GM19193 (cell line): ENCODE results near the gene PIP5K1C.

Experiments used
- POLR2A ChIP-seq: IDR thresholded peaks from 4 replicates; pipeline ENCODE4 v1.6.1; 2011; ENCODE audit not compliant: insufficient read depth, insufficient read length; ENCODE audit errors: extremely low read depth

PIP5K1C gene

DNA sequence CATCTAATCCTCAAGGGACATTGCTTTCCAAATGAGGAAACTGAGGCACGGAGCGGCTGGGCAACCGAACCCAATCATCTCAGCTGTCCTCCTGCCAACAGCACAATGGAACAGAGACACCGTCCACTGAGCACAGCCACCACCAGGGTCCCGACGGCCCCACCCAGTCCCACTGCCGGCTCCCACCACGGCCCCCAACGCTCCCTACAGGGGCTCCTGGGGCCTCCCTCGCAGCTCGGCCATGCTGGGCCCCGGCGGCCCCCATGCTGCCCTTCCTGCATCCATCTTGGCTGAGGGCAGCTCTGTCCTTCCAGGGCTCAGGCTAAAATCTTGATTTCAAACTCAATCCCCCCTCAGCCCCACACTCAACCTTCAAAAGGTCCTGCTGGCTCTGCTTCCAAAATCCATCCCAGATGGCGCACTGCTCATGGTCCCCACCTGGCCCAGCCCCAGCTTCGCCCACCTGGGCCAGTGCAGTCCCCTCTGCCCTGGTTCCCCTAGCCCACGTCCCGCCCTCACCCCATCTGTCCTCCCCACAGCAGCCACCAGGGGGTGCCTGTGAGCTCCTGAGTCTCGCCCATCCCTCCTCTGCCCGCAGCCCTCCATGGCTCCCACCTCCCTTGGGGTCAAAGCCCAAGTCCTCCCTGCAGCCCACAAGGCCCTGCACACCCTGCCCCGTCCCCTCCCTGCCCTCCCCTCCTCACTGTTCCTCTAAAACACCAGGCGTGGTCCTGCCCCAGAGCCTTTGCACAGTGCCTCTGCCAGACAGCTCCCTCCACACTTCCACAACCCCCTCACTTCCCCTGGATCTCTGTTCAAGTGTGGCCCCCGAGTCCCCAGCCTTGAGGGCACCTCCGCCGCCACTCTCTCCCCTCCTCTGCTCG, 7.9 kb downstream of the PIP5K1C start:
- TF ChIP-seq POLR2A: no peak

DNA sequence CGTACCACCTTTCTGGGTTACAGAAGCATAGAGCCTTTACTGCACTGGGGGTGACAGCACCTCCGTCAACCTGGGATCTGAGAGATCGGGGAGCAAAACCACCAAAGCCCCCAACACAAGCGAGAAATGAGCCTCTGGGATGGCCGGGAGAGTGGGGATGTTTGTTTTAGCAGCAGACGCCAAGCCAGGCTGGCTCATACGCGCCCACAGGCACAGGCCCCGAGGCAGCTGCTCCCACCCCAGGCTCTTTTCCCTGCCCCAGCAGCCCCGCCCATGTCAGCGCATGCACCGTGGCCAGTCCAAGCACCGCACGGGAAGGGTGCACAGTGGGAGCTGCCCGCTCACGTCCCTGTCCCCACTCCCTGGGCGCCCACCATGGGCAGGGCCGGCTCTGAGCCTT, 8.5 kb downstream of the PIP5K1C start:
- no peak for TF ChIP-seq POLR2A

DNA sequence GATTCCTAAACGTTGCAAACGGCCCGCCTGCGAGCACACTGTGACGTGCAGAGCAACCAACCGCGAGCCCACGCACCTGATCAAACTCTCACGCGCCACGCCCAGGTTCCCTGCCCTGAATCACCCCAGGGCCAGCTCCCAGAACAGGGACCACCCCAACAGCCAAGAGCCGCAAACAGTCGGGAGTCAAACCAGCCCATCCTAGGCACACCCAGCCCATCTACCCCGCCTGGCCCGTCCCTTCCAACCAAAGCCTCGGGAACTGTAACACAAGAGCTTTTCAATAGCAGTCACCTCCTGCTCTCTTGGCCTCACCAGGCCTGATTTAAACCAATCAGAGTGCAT, 8.9 kb downstream of the PIP5K1C start:
- no peak for TF ChIP-seq POLR2A

DNA sequence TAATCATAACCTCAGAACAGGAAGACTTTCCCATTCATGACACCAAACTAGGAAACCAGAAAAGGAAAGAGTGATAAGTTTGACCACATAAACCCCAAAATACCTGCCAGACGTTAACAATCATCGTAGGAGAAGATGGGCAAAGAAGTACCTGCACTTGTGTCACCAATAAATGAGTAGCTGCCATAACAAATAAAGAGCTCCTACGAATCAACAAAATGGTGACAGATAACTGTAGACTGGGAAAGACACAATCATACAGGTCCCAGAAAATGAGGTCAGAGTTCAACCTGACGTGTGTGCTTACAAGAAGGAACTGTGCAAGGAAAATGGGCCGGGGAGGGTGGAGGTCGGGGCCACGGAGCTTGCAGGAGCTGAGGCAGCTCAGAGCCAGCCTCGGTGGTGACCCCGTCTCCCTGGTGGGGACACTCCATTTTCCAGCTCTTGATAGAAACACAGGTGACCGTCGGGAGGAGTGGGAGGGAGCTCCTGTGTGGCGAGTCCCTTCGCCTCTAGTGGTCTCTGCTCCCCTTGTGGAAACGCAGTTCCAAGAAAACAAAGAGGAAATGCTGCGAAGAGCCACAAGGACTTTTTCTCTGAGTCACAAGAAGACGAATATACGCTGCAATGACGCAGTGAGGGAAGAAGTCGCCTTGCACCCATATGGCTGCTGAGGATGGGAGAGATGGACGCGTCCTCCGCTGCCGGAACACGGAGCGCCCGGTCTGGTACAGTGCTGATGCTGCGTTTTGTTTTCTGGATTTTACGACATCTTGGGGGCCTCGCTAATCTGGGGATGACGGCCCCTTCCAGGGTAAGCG, 9.5 kb downstream of the PIP5K1C start:
- no peak for TF ChIP-seq POLR2A

DNA sequence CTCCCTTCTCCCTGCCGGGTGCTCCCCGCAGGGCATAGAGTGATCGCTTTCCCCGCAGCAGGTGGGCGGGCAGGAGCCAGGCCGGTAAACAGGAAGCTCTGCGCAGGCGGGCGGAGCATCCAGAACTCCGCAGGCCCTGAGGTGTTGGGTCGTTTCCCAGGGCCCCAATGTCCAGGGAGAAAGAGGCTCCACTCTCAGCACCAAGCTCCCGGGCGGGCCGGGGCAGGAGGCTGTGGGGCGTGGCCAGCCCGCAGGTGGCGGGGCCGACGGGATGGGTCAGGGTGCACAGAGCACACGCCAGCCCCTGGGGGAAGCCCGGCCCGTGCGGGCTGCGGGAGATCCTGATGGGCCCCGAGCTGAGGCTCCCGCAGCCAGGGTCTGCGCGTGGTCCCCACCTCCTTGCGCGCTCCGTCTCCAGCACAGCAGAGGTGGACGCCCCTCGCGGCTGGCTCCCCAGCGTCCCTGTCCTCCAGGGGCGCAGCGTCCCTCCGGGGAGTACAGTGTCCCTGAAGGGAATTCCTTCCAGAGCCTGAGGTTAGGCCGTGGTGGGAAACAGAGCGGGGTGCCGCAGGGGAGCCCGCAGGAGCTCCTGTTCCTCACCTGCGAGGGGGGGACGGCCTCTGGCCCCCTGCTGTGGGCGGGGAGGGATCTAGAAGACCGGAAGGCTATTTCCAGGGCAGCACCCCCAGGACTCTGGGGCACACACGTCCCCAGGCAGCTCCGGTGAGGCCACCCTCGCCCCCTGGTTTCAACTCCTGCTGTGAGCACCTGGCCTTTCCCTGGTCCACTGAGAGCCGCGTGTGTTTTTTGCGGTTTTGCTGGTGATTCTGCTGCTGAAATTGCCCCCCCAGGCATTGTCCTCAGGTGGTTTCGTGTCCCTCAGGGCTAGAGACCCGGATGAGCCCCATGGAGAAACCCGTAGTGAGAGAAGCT, 12.2 kb downstream of the PIP5K1C start:
- no peak for TF ChIP-seq POLR2A

DNA sequence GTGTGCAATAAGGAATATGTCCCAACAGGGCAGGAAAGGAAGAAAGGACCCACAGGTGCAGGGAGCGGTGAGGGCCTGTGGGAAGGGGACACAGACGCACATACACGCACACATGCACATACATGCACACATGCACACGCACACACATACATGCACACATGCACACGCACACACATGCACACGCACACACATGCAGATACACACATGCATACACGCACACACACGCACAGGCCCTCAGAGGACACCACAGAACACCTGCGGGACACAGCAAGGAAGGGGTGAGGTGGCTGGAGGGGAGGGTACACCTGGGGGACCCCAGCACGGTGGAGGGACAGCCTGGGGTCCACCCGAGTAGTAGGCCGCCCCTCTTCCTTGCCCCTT, 12.9 kb downstream of the PIP5K1C start:
- no peak for TF ChIP-seq POLR2A

DNA sequence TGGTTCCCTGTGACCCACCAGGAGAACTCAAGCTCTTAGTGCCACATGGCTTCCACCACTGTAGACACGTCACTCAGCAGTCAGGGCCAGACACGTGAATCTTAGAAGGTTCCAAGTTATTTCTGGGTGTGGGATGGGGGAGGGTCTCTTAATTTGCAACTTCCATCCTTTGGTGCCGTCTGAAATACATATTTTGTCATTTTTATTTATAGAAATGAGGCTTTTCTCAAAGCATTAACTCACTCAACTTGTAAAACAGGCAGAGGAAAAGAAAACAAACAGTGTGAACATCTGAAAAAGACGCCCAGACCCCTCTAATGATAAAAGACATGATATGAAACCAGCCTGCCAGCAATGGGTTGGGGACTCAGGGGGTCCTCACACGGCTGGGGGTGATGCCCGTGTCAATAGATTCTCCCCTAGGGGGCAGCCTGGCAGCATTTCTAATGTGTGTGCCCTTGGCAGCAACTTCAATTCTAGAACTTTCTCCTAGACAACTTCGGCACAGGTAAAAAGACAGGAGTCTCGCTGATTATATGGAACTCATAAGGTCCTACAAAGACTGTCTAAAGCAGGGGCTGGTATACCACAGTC, 15.4 kb downstream of the PIP5K1C start:
- TF ChIP-seq POLR2A: no peak

DNA sequence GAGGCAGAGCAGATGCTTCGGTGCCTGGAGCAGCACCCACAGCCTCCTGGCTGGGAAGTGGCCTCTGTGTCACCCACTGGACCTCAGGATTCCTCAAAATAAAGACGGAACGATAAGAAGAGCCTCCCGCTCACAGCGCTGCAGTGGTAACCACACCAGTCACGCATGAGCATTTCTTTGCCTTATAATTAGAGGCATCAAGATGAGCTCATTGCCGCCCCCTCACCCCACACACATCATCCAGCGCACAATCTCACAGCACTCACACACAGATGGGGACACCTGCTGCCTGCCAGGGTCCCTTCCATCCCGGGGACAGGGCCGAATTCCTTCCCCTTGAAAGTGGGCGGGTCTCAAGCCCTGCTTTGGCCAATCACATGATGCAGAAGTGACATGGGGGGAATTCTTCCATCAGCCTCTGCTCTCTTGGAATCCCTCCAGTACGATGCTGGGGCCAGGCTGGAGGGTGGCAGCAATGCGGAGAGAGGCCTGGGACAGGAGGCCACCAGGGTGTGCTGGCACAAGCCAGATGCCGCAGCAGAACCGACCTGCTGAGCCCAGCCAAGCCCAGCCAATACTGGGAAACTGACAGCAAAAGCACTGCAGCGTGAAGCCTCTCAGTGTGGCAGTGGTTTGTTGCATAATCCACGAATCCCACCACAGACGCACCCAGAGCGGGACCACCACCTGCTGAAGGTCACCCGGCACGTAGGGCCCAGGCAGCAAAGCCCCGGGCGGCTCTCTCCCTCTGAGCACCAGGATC, 16.0 kb downstream of the PIP5K1C start:
- TF ChIP-seq POLR2A: no peak

DNA sequence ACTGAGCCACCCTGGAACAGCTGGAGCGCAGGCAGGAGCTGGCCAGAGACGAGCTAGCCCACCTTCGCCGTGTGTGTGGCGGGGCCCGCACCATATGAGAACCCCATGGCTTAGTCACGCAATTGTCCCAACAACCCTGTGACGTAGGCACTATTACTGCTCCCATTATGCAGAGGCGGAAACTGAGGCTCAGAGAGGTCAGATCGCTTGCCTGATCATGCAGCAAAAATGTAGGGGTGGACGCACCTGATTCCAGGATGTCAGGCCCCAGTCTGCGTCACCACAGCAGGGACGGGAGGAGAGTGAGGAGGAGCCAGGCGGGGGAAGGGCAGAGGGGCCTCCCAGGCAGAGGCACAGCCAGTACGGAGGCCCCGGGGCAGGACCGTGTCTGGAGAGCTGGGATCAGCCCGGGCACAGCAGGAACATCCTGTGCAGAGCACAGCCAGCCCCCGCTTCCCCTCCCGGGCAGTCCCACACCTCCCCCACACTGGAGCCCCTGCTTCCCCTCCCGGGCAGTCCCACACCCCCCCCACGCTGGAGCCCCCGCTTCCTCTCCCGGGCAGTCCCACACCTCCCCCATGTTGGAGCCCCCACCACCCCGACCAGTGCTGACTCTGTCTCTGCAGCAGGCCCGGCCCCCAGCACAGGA, 16.7 kb downstream of the PIP5K1C start:
- TF ChIP-seq POLR2A: no peak

DNA sequence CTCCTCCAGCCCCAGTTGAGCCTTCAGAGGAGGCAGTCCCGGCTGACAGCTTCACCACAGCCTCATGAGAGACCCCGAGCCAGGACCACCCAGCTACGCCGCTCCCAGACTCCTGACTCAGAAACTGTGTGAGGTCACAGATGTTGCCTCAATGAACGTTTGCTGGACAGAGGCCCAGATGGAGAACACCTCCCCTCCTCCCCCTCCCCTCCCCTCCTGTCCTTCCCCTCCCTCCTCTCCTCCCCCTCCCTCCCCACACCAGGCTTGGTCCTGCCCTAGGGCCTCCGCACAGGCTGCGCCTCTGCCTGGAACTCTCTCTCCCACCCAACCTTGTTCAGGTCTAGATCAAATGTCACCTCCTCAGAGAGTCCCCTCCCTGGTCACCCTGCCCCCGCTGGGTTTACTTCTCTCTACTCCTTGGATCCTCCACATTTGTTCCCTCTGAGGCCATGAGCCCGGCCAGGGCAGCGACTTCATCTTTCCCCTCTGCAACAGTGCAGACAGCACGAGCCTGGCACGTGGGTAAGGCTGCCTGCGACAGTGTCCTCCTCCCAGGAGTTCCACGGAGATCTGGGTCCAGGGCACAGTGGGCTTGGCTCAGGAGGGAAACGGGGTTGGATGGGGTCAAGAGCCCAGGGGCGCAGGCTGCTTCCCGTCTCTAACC, 17.4 kb downstream of the PIP5K1C start:
- TF ChIP-seq POLR2A: no peak

DNA sequence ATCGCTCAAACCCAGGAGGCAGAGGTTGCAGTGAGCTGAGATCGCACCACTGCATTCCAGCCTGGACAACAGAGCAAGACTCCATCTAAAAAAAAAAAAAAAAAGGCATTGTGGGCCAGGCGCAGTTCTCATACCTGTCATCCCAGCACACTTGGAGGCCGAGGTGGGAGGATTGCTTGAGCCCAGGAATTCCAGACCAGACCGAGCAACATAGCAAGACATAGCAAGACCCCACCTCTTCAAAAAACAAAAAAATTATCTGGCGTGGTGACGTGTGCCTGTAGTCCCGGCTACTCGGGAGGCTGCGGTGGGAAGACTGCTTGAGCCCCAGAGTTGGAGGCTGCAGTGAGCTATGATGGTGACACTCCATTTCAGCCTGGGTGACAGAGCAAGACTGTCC, 18.0 kb downstream of the PIP5K1C start:
- no peak for TF ChIP-seq POLR2A

DNA sequence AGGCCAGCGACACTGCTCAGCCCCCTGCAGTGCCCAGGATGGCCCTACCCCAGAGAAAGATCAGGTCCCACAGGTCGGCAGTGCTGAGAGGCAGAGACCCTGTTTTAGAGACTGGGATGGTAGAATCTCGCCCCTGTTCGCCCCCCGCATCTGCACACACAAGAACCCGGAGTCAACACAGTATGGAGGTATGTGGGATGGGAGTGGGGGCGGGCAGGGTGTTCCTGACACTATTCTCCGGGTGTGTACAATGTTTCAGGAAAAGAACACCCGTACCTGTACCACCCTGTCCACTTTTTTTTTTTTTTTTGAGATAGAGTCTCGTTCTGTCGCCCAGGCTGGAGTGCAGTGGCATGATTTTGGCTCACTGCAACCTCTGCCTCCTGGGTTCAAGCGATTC, 19.3 kb downstream of the PIP5K1C start:
- TF ChIP-seq POLR2A: no peak

DNA sequence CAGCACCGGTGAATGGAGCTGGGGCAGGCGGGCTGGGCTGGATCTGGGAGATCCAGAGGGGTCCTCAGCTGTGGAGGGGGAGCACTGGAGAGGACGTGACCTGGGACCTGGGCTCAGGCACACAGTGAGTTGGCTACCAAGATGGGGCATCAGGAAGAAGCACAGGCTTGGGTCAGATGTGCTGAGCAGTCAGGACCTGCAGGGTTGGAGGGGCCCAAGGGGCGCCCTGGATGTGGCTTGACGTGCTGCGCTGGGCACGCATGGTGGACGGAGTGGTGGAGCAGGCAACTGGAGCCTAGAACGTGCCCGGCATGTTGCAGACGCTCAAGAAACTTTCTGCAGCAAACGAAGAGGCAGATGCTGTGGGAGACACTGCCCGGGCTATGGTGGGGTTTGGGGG, 20.7 kb downstream of the PIP5K1C start:
- no peak for TF ChIP-seq POLR2A
